SK-N-MC (cell line): ENCODE measurements around the gene SRRM4.

Experiments used
- DNase-seq: peaks from one replicate; pipeline ENCODE4 v3.0.0-alpha.2; 2011; ENCODE audit warnings: low read depth, low spot score
- H3K27ac ChIP-seq: fragments of 200-600 bp; sonication (generic); 2 replicates; pipeline ENCODE4 v1.5.1; 2016; ENCODE audit warnings: mixed run types
- H3K36me3 ChIP-seq: fragments of 200-600 bp; sonication (generic); 2 replicates; pipeline ENCODE4 v1.6.1; 2017; ENCODE audit warnings: antibody characterized with exemption, low read length, mixed read lengths; ENCODE audit not compliant: insufficient read depth
- H3K4me3 ChIP-seq: fragments of 200-600 bp; sonication (generic); 2 replicates; pipeline ENCODE4 v1.5.1; 2016
- H3K9ac ChIP-seq: fragments of 200-600 bp; sonication (generic); 2 replicates; pipeline ENCODE4 v1.8.0; 2017; ENCODE audit warnings: mixed run types, mixed read lengths; ENCODE audit not compliant: insufficient read length
- H3K9me3 ChIP-seq: fragments of 200-600 bp; sonication (generic); 2 replicates; pipeline ENCODE4 v1.6.1; 2017; ENCODE audit warnings: low read depth, mild to moderate bottlenecking, antibody characterized with exemption, low read length, moderate library complexity, mixed read lengths
- EZH2 ChIP-seq: fragments of 200-600 bp; sonication (generic); IDR thresholded peaks from one replicate; pipeline ENCODE4 v1.6.1; 2017; ENCODE audit warnings: antibody characterized with exemption
- FOXP2 ChIP-seq: optimal IDR thresholded peaks from 2 replicates; pipeline ENCODE3; 2011; ENCODE audit warnings: mild to moderate bottlenecking, moderate library complexity; ENCODE audit not compliant: insufficient read depth; ENCODE audit errors: extremely low read length, control extremely low read depth
- POLR2AphosphoS5 ChIP-seq: IDR thresholded peaks from 2 replicates; pipeline ENCODE4 v1.6.1; 2012; ENCODE audit warnings: mild to moderate bottlenecking, low read depth, low read length, borderline replicate concordance

SRRM4 gene

GRCh38 chr12:119156401-119157044 is 175.2 kb downstream of the SRRM4 start:
- no peak overlapping the region for H3K27ac ChIP-seq
- no peak overlapping the region for H3K4me3 ChIP-seq
- H3K9me3 ChIP-seq: peaks cover 3% of the 10 kb centered on the region; the same call in 1 of the 2 replicates
- DNase-seq: no peak
- H3K9ac ChIP-seq: no peak overlapping the region
- H3K36me3 ChIP-seq: no peaks in the 10 kb centered on the region
- TF ChIP-seq EZH2 (no peak), POLR2AphosphoS5 (no peak), FOXP2 (no peak)

GRCh38 chr12:119157528-119157927 is 176.2 kb downstream of the SRRM4 start:
- Histone ChIP-seq H3K27ac (no peak overlapping the region), H3K36me3 (no peaks in the 10 kb centered on the region), H3K9me3 (no peaks in the 10 kb centered on the region), H3K4me3 (no peak overlapping the region), H3K9ac (no peak overlapping the region)
- DNase-seq: no peak
- TF ChIP-seq EZH2 (no peak), FOXP2 (no peak), POLR2AphosphoS5 (no peak)

- Histone ChIP-seq H3K36me3 (no peaks in the 10 kb centered on the region), H3K9me3 (no peaks in the 10 kb centered on the region), H3K27ac (no peak overlapping the region), H3K9ac (no peak overlapping the region), H3K4me3 (no peak overlapping the region)
- no peak for DNase-seq
- TF ChIP-seq POLR2AphosphoS5 (no peak), EZH2 (no peak), FOXP2 (no peak)
Observed at GRCh38 chr12:119157978-119158377, 176.6 kb downstream of the SRRM4 start.

GRCh38 chr12:119158402-119158801 is 177.1 kb downstream of the SRRM4 start:
- no peak for DNase-seq
- no peak overlapping the region for H3K4me3 ChIP-seq
- no peak overlapping the region for H3K9ac ChIP-seq
- TF ChIP-seq POLR2AphosphoS5 (no peak), FOXP2 (no peak), EZH2 (no peak)
- H3K27ac ChIP-seq: no peak overlapping the region
- H3K9me3 ChIP-seq: no peaks in the 10 kb centered on the region
- H3K36me3 ChIP-seq: no peaks in the 10 kb centered on the region

- Histone ChIP-seq H3K9ac (no peak overlapping the region), H3K27ac (no peak overlapping the region), H3K9me3 (no peaks in the 10 kb centered on the region), H3K36me3 (no peaks in the 10 kb centered on the region), H3K4me3 (no peak overlapping the region)
- DNase-seq: no peak
- TF ChIP-seq FOXP2: no peak
- no peak for TF ChIP-seq POLR2AphosphoS5
- TF ChIP-seq EZH2: no peak
Observed at GRCh38 chr12:119159844-119160243, 178.5 kb downstream of the SRRM4 start.

DNA sequence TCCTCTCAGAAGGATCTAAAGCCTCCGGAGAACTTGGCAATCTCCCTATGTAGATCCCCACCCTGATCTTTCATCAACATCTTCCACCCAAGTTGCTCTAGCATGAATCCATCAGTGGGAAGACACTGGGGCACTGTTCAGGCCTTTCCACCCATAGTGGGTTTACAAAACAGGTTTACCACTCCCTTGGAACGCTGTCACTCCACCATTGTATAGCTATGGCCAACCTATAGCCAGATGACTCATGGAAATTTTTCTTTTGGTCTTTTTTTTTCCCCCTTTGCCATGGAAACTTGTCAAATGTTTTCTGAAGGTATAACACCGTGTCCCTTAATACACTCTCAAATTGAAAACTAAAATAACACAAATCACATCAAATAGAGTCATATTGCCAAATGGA is 186.6 kb downstream of the SRRM4 start:
- H3K4me3 ChIP-seq: no peak overlapping the region
- TF ChIP-seq POLR2AphosphoS5 (no peak), FOXP2 (no peak), EZH2 (no peak)
- H3K9me3 ChIP-seq: no peaks in the 10 kb centered on the region
- no peak for DNase-seq
- no peak overlapping the region for H3K27ac ChIP-seq
- no peak overlapping the region for H3K9ac ChIP-seq
- H3K36me3 ChIP-seq: no peaks in the 10 kb centered on the region

GRCh38 chr12:119168721-119169120 is 187.4 kb downstream of the SRRM4 start:
- Histone ChIP-seq H3K9me3 (no peaks in the 10 kb centered on the region), H3K4me3 (no peak overlapping the region), H3K36me3 (no peaks in the 10 kb centered on the region), H3K9ac (no peak overlapping the region), H3K27ac (no peak overlapping the region)
- TF ChIP-seq POLR2AphosphoS5 (no peak), EZH2 (no peak), FOXP2 (no peak)
- DNase-seq: no peak

GRCh38 chr12:119169150-119169549 is 187.8 kb downstream of the SRRM4 start:
- H3K9ac ChIP-seq: no peak overlapping the region
- TF ChIP-seq POLR2AphosphoS5 (no peak), EZH2 (no peak), FOXP2 (no peak)
- no peaks in the 10 kb centered on the region for H3K9me3 ChIP-seq
- H3K4me3 ChIP-seq: no peak overlapping the region
- no peak overlapping the region for H3K27ac ChIP-seq
- H3K36me3 ChIP-seq: no peaks in the 10 kb centered on the region
- DNase-seq: no peak

DNA sequence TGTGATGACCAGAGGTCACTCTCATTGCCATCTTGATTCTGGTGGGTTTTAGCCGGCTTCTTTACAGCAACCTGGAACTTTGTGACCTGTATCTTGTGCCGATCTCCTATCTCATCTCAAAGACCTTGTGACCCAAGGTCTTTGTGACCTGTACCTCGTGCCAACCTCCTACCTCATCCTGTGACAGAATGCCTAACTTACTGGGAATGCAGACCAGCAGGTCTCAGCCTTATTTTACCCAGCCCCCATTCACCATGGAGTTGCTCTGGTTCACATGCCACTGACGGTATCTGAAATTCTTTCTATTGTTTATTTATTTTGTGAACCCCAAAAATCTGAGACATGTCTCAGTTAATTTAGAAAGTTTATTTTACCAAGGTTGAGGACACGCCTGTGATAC is 189.9 kb downstream of the SRRM4 start:
- Histone ChIP-seq H3K27ac (no peak overlapping the region), H3K9me3 (no peaks in the 10 kb centered on the region), H3K36me3 (no peaks in the 10 kb centered on the region), H3K9ac (no peak overlapping the region), H3K4me3 (no peak overlapping the region)
- no peak for DNase-seq
- no peak for TF ChIP-seq EZH2
- TF ChIP-seq FOXP2: no peak
- TF ChIP-seq POLR2AphosphoS5: no peak
